Activated CD4-positive, alpha-beta T cell treated with anti-CD3 and anti-CD28 coated beads, Interleukin-2, amount 50 U/mL, for 1 hour (primary cell): Measurements from ENCODE around the gene ABHD8.
A peak's percentile ranks its signal among the peaks of the same experiment; 100 is the strongest.
"Not testable (repeated sequence)": the region's sequence is repeated elsewhere in the genome, so short reads cannot be mapped to it uniquely, and the experiment has no call there.

Experiments used
- DNase-seq: peaks from one replicate; pipeline ENCODE4 v3.0.0-alpha.2; 2020

The ABHD8 gene

GRCh38 chr19:17320435-17320834 lies 17.2 kb upstream of the ABHD8 start:
- DNase-seq = no peak

- no peak for DNase-seq
Observed at GRCh38 chr19:17319473-17320238, 16.4 kb upstream of the ABHD8 start.

GRCh38 chr19:17318966-17319365 lies 15.7 kb upstream of the ABHD8 start:
- no peak for DNase-seq

- no peak for DNase-seq
Observed at GRCh38 chr19:17314007-17314593, 10.9 kb upstream of the ABHD8 start.

- DNase-seq = no peak
Observed at GRCh38 chr19:17312189-17313113, 9.2 kb upstream of the ABHD8 start.

GRCh38 chr19:17311455-17312188 lies 8.4 kb upstream of the ABHD8 start:
- no peak for DNase-seq

- DNase-seq = no peak
Observed at GRCh38 chr19:17309965-17310461, 6.8 kb upstream of the ABHD8 start.

- peak; percentile 98 for DNase-seq
Observed at GRCh38 chr19:17309198-17309964, 6.2 kb upstream of the ABHD8 start, which contains the start of gene DDA1. TSS of gene DDA1 (plus strand) at chr19:17309563. CDS start at chr19:17309655, 92 bp downstream.

- no peak for DNase-seq
Observed at GRCh38 chr19:17307876-17308377, 4.7 kb upstream of the ABHD8 start.

- no peak for DNase-seq
Observed at GRCh38 chr19:17306285-17306714, 3.1 kb upstream of the ABHD8 start.

- peak; percentile 91 for DNase-seq
Observed at GRCh38 chr19:17305517-17306284, 2.5 kb upstream of the ABHD8 start, which contains the start of gene MRPL34. TSS of gene MRPL34 (plus strand) at chr19:17305872. CDS start at chr19:17305893, 21 bp downstream.

GRCh38 chr19:17305216-17305516 lies 1.9 kb upstream of the ABHD8 start:
- DNase-seq = no peak

GRCh38 chr19:17304386-17305215 lies 1.4 kb upstream of the ABHD8 start:
- no peak for DNase-seq

- no peak for DNase-seq
Observed at GRCh38 chr19:17303940-17304267, 679 bp upstream of the ABHD8 start.

- no peak for DNase-seq
Observed at GRCh38 chr19:17302391-17303166, 646 bp downstream of the ABHD8 start.

- no peak for DNase-seq
Observed at GRCh38 chr19:17300992-17301619, 2.1 kb downstream of the ABHD8 start.

- DNase-seq = no peak
Observed at GRCh38 chr19:17296976-17297375, 6.2 kb downstream of the ABHD8 start.

GRCh38 chr19:17296273-17296672 lies 7.0 kb downstream of the ABHD8 start:
- DNase-seq = no peak

- not testable (repeated sequence) for DNase-seq
Observed at GRCh38 chr19:17295551-17295950, 7.7 kb downstream of the ABHD8 start.
